ENCODE data around the gene RPL13A. TPM values are rescaled to one million over a fixed set of nuclear protein-coding genes. Genes with fewer than 3 reads are reported as not detected.

The RPL13A gene
- total RNA-seq, 1 donor from 2014 or later, result 2,053 TPM

DNA sequence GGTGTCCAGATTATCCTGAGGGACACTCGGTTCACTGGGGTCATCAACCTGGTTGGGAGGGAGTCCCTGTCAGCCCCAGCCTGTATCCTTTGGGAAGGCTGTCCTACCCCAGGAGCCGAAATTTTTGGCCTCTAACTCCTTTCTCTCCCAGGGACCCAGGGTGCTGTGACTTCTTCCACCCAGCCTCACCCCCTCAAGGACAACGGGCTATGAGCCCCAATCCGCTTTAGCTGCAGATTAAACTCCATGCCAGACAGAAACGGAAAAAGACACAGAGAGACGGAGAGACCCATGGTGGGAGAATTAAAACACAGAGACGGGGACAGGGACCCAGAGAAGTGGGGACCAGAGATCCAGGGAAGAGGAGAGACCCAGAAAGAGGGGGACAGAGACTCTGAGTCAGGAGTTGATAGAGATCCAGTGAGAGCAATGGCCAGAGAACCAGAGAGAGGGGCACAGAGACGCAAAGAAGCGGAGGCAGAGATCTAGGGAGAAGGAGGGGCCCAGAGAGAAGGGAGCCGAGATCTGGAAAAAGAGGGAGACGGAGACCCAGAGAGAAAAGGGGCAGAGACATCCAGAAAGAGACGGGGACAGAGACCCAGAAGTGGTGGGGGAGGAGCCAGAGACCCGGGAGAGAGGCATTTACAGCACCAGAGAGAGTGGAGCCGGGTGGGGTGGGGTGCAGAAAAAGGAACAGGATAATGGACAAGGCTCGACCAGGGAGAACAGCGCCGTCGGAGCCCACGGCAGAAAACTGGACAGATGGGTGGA, 46.8 kb upstream of the RPL13A start:
- peaks cover 71% of the 10 kb centered on the region for H3K27me3 ChIP-seq
- Mint-ChIP-seq H3K9me3 (no peaks in the 10 kb centered on the region), H3K4me3 (peak overlapping the region; percentile 80), H3K4me1 (peaks cover 22% of the 10 kb centered on the region), H3K27ac (no peak overlapping the region), H3K36me3 (no peaks in the 10 kb centered on the region), H3K27me3 (ENCODE audit: insufficient read depth, low read depth) (peaks cover 69% of the 10 kb centered on the region)
- H3K9me3 ChIP-seq (ENCODE audit: low read depth), result no peaks in the 10 kb centered on the region
- peak overlapping the region; percentile 43 for H3K4me3 ChIP-seq
- H3K9ac ChIP-seq, result no peak overlapping the region
- H4K20me1 ChIP-seq (ENCODE audit: low read depth), result peaks cover 6% of the 10 kb centered on the region
- H3K4me1 ChIP-seq, result peaks cover 8% of the 10 kb centered on the region
- no peaks in the 10 kb centered on the region for H3K36me3 ChIP-seq
- H3F3A ChIP-seq (ENCODE audit: low read depth), result peaks cover 46% of the 10 kb centered on the region
- DNase-seq (ENCODE audit: low spot score), result no peak
- TF ChIP-seq EZH2phosphoT487 (IDR thresholded peaks at IDR 0.05) (peak; percentile 34), EZH2 (IDR thresholded peaks at IDR 0.05) (peak; percentile 54)
- TF ChIP-seq, protein P1, sequence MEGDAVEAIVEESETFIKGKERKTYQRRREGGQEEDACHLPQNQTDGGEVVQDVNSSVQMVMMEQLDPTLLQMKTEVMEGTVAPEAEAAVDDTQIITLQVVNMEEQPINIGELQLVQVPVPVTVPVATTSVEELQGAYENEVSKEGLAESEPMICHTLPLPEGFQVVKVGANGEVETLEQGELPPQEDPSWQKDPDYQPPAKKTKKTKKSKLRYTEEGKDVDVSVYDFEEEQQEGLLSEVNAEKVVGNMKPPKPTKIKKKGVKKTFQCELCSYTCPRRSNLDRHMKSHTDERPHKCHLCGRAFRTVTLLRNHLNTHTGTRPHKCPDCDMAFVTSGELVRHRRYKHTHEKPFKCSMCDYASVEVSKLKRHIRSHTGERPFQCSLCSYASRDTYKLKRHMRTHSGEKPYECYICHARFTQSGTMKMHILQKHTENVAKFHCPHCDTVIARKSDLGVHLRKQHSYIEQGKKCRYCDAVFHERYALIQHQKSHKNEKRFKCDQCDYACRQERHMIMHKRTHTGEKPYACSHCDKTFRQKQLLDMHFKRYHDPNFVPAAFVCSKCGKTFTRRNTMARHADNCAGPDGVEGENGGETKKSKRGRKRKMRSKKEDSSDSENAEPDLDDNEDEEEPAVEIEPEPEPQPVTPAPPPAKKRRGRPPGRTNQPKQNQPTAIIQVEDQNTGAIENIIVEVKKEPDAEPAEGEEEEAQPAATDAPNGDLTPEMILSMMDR (IDR thresholded peaks at IDR 0.05), result no peak
- H3K79me2 ChIP-seq (ENCODE audit: low read depth), result no peaks in the 10 kb centered on the region
- H3K27ac ChIP-seq, result no peak overlapping the region
- H3K4me2 ChIP-seq, result peak overlapping the region; percentile 77
- H2AFZ ChIP-seq (replicated peaks), result no peak overlapping the region

DNA sequence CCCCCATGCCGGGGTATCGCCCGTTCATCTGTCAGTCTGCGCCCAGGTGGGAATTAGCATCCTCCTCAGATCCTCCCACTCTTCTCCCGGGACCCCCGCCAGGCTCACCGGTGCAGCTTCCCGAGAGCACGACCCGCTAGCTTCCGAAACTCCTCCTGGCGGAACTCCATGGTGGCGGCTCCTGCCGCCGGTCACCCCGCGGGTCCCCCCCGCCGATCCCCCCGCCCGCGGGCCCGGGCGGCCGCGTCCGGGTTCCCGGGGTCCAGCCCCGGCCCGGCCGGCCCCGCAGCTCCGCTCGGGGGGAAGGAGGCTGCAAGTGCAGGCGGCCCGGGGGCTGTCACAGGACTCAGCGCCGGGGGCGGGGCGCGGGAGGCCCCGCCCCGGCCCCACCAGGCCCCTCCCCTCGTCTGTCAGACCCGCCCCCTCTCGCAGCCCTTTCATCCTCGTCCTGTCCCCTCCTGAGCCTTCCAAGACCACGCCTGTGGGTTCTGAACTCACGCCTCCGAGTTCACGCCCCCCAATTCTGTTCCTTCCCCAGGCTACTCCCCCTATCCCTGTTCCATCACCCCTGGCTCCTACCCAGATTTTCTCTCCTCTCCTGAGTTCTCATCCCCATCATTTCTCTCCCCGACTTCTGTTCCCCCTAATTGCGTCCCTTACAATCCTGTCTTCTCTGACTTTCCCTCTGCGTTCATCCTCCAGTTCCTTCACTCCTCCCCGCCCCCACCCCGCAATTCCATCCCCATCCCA, 46.0 kb upstream of the RPL13A start, which contains the start of gene SLC17A7:
Gene SLC17A7, minus strand, starts transcription at position 318 of the 750 bp plus-strand sequence. Its CDS starts 148 bp downstream, at position 170.
- H3K79me2 ChIP-seq (ENCODE audit: low read depth), result no peaks in the 10 kb centered on the region

DNA sequence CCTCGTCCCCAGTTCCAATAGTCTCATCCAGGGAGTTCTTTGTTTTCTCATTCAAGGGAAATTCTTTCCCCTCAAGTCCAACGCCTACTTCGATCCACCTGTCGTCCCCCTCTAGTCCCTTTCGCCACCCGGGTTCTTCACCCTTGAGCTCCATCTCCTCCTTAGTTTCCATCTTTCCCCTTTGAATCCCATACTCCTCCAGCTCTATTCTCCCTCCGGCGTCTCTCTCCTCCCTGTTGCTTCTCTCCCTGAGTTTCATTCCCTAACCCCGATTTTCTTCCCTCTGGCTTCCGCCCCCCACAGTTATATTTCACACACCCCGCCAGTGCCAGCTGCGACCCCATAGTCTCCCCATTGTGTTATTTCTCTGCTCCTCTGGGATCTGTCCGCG, 45.5 kb upstream of the RPL13A start:
- H3K9ac ChIP-seq, result no peak overlapping the region
- no peaks in the 10 kb centered on the region for H3K36me3 Mint-ChIP-seq
- peak overlapping the region; percentile 31 for H2AFZ ChIP-seq (replicated peaks)
- no peak for DNase-seq (ENCODE audit: low spot score)
- no peak overlapping the region for H3K27ac ChIP-seq
- peaks cover 6% of the 10 kb centered on the region for H4K20me1 ChIP-seq (ENCODE audit: low read depth)
- H3K79me2 ChIP-seq (ENCODE audit: low read depth), result no peaks in the 10 kb centered on the region
- peaks cover 43% of the 10 kb centered on the region for H3F3A ChIP-seq (ENCODE audit: low read depth)
- no peaks in the 10 kb centered on the region for H3K36me3 ChIP-seq
- peak overlapping the region; percentile 77 for H3K4me2 ChIP-seq
- peaks cover 57% of the 10 kb centered on the region for H3K27me3 ChIP-seq
- peaks cover 8% of the 10 kb centered on the region for H3K4me1 ChIP-seq
- H3K27ac Mint-ChIP-seq, result no peak overlapping the region
- H3K27me3 Mint-ChIP-seq (ENCODE audit: insufficient read depth, low read depth), result peaks cover 58% of the 10 kb centered on the region
- H3K4me1 Mint-ChIP-seq, result peaks cover 18% of the 10 kb centered on the region
- H3K4me3 Mint-ChIP-seq, result peak overlapping the region; percentile 85
- TF ChIP-seq, protein P1 (IDR thresholded peaks at IDR 0.05), result no peak
- peak; percentile 44 for TF ChIP-seq EZH2phosphoT487 (IDR thresholded peaks at IDR 0.05)
- peak; percentile 34 for TF ChIP-seq EZH2 (IDR thresholded peaks at IDR 0.05)
- no peaks in the 10 kb centered on the region for H3K9me3 ChIP-seq (ENCODE audit: low read depth)
- H3K9me3 Mint-ChIP-seq, result no peaks in the 10 kb centered on the region
- peak overlapping the region; percentile 43 for H3K4me3 ChIP-seq

More for the DNA sequence above, 46.0 kb upstream of the RPL13A start, which contains the start of gene SLC17A7:
- no peak within 1 kb of the TSS for H3K9ac ChIP-seq
- peaks cover 8% of the 10 kb centered on the region for H3K4me1 ChIP-seq
- peak within 1 kb of the TSS; percentile 77 for H3K4me2 ChIP-seq
- no peaks in the 10 kb centered on the region for H3K36me3 Mint-ChIP-seq
- H3K27ac ChIP-seq, result no peak within 1 kb of the TSS
- H4K20me1 ChIP-seq (ENCODE audit: low read depth), result peaks cover 6% of the 10 kb centered on the region
- peaks cover 63% of the 10 kb centered on the region for H3K27me3 ChIP-seq
- no peaks in the 10 kb centered on the region for H3K9me3 ChIP-seq (ENCODE audit: low read depth)
- TF ChIP-seq, protein P1 (IDR thresholded peaks at IDR 0.05), result no peak
- TF ChIP-seq EZH2 (IDR thresholded peaks at IDR 0.05) (peak; percentile 5), EZH2phosphoT487 (IDR thresholded peaks at IDR 0.05) (no peak)
- peak; percentile 86 for DNase-seq (ENCODE audit: low spot score)
- H3K4me3 ChIP-seq, result peak within 1 kb of the TSS; percentile 43
- peaks cover 62% of the 10 kb centered on the region for H3K27me3 Mint-ChIP-seq (ENCODE audit: insufficient read depth, low read depth)
- no peaks in the 10 kb centered on the region for H3K9me3 Mint-ChIP-seq
- no peaks in the 10 kb centered on the region for H3K36me3 ChIP-seq
- H2AFZ ChIP-seq (replicated peaks), result peak within 1 kb of the TSS; percentile 31
- H3K4me1 Mint-ChIP-seq, result peaks cover 18% of the 10 kb centered on the region
- peaks cover 43% of the 10 kb centered on the region for H3F3A ChIP-seq (ENCODE audit: low read depth)
- no peak within 1 kb of the TSS for H3K27ac Mint-ChIP-seq
- peak within 1 kb of the TSS; percentile 85 for H3K4me3 Mint-ChIP-seq
